HepG2 (cell line): ENCODE data around the gene NFX1. TPM values are rescaled to one million over a fixed set of nuclear protein-coding genes. Genes with fewer than 3 reads are reported as not detected.

ENCODE experiments used
- ATAC-seq: fragments of 200-7000 bp; cut with Tn5 transposase; 3 replicates; pipeline ENCODE4 v1.9.1; 2020; ENCODE audit warnings: mild to moderate bottlenecking, moderate library complexity
- BruUV-seq: library from RNA; stranded (reverse); fragments of 400-500 nt; replicated peaks from 2 replicates; lab custom pipeline; 2021; lab: Mats Ljungman, UMichigan
- CTCF ChIA-PET: fragments of 300-600 bp; formaldehyde crosslinking; extraction: SDS; loops from one replicate; lab custom pipeline; 2021; ENCODE audit warnings: low total read pairs, inconsistent platforms, low intra/inter-chr PET ratio; lab: Yijun Ruan, JAX
- POLR2A ChIA-PET: fragments of 350-600 bp; sonication (Branson Sonifier 250); formaldehyde crosslinking; loops from one replicate; lab custom pipeline; 2020; ENCODE audit warnings: antibody characterized with exemption, inconsistent platforms; lab: Yijun Ruan, JAX
- DNase-seq: peaks from one replicate; pipeline ENCODE4 v3.0.0-alpha.2; 2015; ENCODE audit warnings: low spot score
- FAIRE-seq: peaks from 3 replicates; lab custom pipeline; 2011; peaks lifted over from hg19 to GRCh38; lab: Jason Lieb, UNC
- H2AFZ ChIP-seq: one replicate; pipeline ENCODE4 v1.6.1; 2011; ENCODE audit warnings: low read length, inconsistent platforms
- H3K27ac ChIP-seq: fragments of 300-600 bp; 3 replicates; pipeline ENCODE4 v1.8.0; 2011; ENCODE audit warnings: mixed run types, mild to moderate bottlenecking, mixed read lengths, low read length, inconsistent platforms; ENCODE audit not compliant: insufficient read depth; ENCODE audit errors: extremely low read length
- H3K27me3 ChIP-seq, 2 experiments: fragments of 200-600 bp in 1 of 2; 2 replicates in 1 of 2; 3 replicates in 1 of 2; pipeline versions ENCODE4 v1.6.0 to v1.8.0; 2011; ENCODE audit warnings: low read length in 2 of 2, mild to moderate bottlenecking in 2 of 2, moderate library complexity in 2 of 2, inconsistent platforms in 1 of 2; ENCODE audit not compliant: insufficient read depth in 2 of 2, control insufficient read depth in 1 of 2
- H3K36me3 ChIP-seq, 2 experiments: fragments of 200-600 bp in 1 of 2; replicated peaks in 1 of 2; 2 replicates in 1 of 2; 3 replicates in 1 of 2; pipeline versions ENCODE4 v1.5.1 to v1.8.0; 2011; ENCODE audit warnings: low read length in 2 of 2, inconsistent platforms in 1 of 2; ENCODE audit not compliant: insufficient read depth in 2 of 2, control insufficient read depth in 1 of 2
- H3K4me1 ChIP-seq: 2 replicates; pipeline ENCODE4 v1.5.1; 2012; ENCODE audit warnings: low read length, inconsistent platforms; ENCODE audit not compliant: insufficient read depth
- H3K4me2 ChIP-seq: 2 replicates; pipeline ENCODE4 v1.6.0; 2011; ENCODE audit warnings: low read depth, low read length, inconsistent platforms
- H3K4me3 ChIP-seq, 3 experiments: fragments of 200-600 bp in 1 of 3; sonication (generic), shearing (Covaris generic) in 1 of 3; replicated peaks in 1 of 3; 2 replicates each; pipeline ENCODE4 v1.5.1; 2011 to 2016; ENCODE audit warnings: low read length in 3 of 3, inconsistent platforms in 2 of 3, low read depth in 2 of 3, mild to moderate bottlenecking in 2 of 3, control low read depth in 1 of 3, mixed read lengths in 1 of 3; ENCODE audit not compliant: insufficient read depth in 1 of 3
- H3K79me2 ChIP-seq: one replicate; pipeline ENCODE4 v1.6.1; 2011; ENCODE audit warnings: low read length, inconsistent platforms; ENCODE audit not compliant: insufficient read depth
- H3K9ac ChIP-seq: 2 replicates; pipeline ENCODE4 v1.6.0; 2011; ENCODE audit warnings: mild to moderate bottlenecking, low read depth, low read length, inconsistent platforms; ENCODE audit not compliant: insufficient read depth
- H3K9me3 ChIP-seq: 2 replicates; pipeline ENCODE4 v1.5.1; 2012; ENCODE audit warnings: mild to moderate bottlenecking, low read length
- H4K20me1 ChIP-seq: 2 replicates; pipeline ENCODE4 v1.6.0; 2011; ENCODE audit warnings: inconsistent platforms, mild to moderate bottlenecking, low read length, moderate library complexity; ENCODE audit not compliant: insufficient read depth
- CEBPB ChIP-seq: IDR thresholded peaks from 2 replicates; pipeline ENCODE4 v1.6.1; 2011; ENCODE audit warnings: low read depth, low read length, improper control_type of control experiment, borderline replicate concordance
- CEBPG ChIP-seq: IDR thresholded peaks from 2 replicates; pipeline ENCODE4 v1.6.1; 2016
- HCFC1 ChIP-seq: fragments of 150-350 bp; IDR thresholded peaks from 2 replicates; pipeline ENCODE4 v1.6.1; 2014; ENCODE audit warnings: low read depth, low read length
- ISL2 ChIP-seq: sonication (generic); formaldehyde crosslinking; IDR thresholded peaks from 2 replicates; pipeline ENCODE4 v1.5.0; 2020; ENCODE audit warnings: missing genetic modification reagents
- RFXANK ChIP-seq: IDR thresholded peaks from 2 replicates; pipeline ENCODE4 v1.6.1; 2016
- SP1 ChIP-seq, 2 experiments: fragments of 450-650 bp in 1 of 2; sonication (generic) in 1 of 2; formaldehyde crosslinking in 1 of 2; IDR thresholded peaks; 2 replicates each; pipeline versions ENCODE4 v1.4.0 to v1.6.1; 2016 to 2020; ENCODE audit warnings: missing genetic modification reagents in 1 of 2
- SRSF9 ChIP-seq: fragments of 200-400 bp; formaldehyde crosslinking; IDR thresholded peaks from 2 replicates; pipeline ENCODE4 v1.6.1; 2018; ENCODE audit warnings: borderline replicate concordance, mild to moderate bottlenecking, low read depth, low read length; ENCODE audit not compliant: insufficient read depth, poor library complexity, severe bottlenecking
- ZKSCAN1 ChIP-seq: fragments of 150-350 bp; IDR thresholded peaks from 2 replicates; pipeline ENCODE4 v1.6.1; 2014; ENCODE audit warnings: low read length
- ZNF598 ChIP-seq: sonication (generic); formaldehyde crosslinking; IDR thresholded peaks from 2 replicates; pipeline ENCODE4 v1.5.1; 2020; ENCODE audit warnings: mild to moderate bottlenecking, missing genetic modification reagents, borderline replicate concordance
- ZNF629 ChIP-seq: sonication (generic); formaldehyde crosslinking; conservative IDR thresholded peaks from 2 replicates; pipeline ENCODE4 v1.5.0; 2020; ENCODE audit warnings: missing genetic modification reagents
- ZNF879 ChIP-seq: sonication (generic); formaldehyde crosslinking; IDR thresholded peaks from 2 replicates; pipeline ENCODE4 v1.8.1; 2023; ENCODE audit warnings: missing genetic modification reagents
- WGBS: methylation state at CpG from one replicate; pipeline ENCODE4 v1.1.6; 2017; ENCODE audit warnings: low lambda C conversion rate; 5-methylcytosine and 5-hydroxymethylcytosine counted together
- in situ Hi-C: cut with HindIII; loops from 2 replicates; pipeline ENCODE4 v1.10.0; 2017; ENCODE audit warnings: low pct_unique_long_range_greater_than_20kb; ENCODE audit not compliant: extremely low pct_ligation_motif_present
- intact Hi-C: fragments of 100-400 bp; cut with micrococcal nuclease; formaldehyde crosslinking; loops from one replicate; pipeline ENCODE4 v1.10.0; 2022; ENCODE audit not compliant: unreplicated experiment
- polyA plus RNA-seq, 8 experiments: library from polyadenylated mRNA; depleted of rRNA in 3 of 8; stranded (reverse) in 7 of 8; unstranded in 1 of 8; fragments of >200 nt; fragmentation: Illumina TruSeq in 4 of 8; extraction: Trizol in 4 of 8; gene quantifications; 2 replicates each; pipeline versions ENCODE4 v1.2.1 to v1.2.3, GENCODE V29; 2011 to 2016; ENCODE audit warnings: low read depth in 4 of 8, missing spikeins in 1 of 8, mixed read lengths in 1 of 8; ENCODE audit not compliant: insufficient read depth in 1 of 8
- total RNA-seq, 5 experiments: library from RNA; depleted of rRNA; stranded (reverse); fragments of >200 nt; fragmentation: Illumina TruSeq; extraction: Trizol; gene quantifications; 2 replicates each; pipeline ENCODE4 v1.2.3, GENCODE V29; 2016; ENCODE audit warnings: low read depth in 1 of 5
- TF ChIP-seq, protein P1 (sequence below): sonication (generic); formaldehyde crosslinking; IDR thresholded peaks from 2 replicates; pipeline ENCODE4 v1.4.0; 2020; ENCODE audit warnings: mild to moderate bottlenecking, missing genetic modification reagents

NFX1 gene
- total and polyA plus RNA-seq, 2 of the 13 experiments (the other 11 are each of a cell fraction or from before 2014, with no cell fraction given): 23.9 to 27.5 TPM

DNA sequence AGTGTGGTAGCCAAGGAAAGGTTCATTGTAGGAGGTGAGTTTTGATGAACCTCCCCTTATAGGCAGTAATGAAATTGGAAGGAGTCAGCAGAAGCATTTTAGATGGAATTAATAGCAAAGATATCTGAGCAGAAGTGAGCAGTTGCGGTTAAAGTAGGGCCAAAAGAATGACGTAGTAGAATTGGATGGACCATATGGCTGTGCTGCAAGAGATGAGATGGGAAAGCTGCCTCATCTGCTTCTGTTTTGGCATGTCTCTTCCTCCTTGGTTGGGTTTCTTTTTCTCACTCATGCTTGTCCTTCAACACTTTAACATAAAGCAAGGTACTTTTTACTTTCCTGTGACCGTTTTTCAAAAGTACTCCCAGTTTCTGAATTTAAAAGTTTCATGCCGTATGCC, 56.2 kb downstream of the NFX1 start (continued):
- TF ChIP-seq ZNF598 (CRISPR knock-in tag): no peak
- TF ChIP-seq, all 625 proteins: peak for 0

DNA sequence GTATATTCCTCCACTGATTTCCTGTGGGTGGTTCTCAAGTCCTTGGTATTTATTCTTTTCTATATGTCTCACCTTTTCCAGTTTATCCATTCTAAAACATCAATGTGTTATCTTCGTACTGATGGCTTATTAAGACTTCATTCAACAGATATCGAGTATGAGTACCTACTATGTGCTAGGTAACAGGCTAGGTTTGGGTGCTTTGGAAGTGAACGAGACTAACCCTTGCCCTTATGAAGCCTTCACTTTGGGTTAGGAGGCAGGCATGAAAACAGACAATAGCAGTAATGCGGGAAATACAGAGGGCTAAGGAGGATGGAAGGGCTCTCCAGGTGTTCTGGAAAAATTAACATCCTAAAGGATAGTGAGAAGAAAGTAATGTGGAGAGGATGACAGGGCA, 58.7 kb downstream of the NFX1 start:
- no peaks in the 10 kb centered on the region for H3K4me1 ChIP-seq
- H3K27me3 ChIP-seq: no peaks in the 10 kb centered on the region
- no peak overlapping the region for H3K9ac ChIP-seq
- no peak overlapping the region for H3K4me2 ChIP-seq
- peaks cover 15 to 47% of the 10 kb centered on the region in 2 experiments for H3K36me3 ChIP-seq
- ChIA-PET CTCF (no interaction called here), POLR2A (interaction anchor here (1.8 kb wide), 1 partner anchor 48 kb away, joined by 5 read pairs; no protein-coding TSS in a partner anchor)
- no peak overlapping the region for H3K27ac ChIP-seq
- no peaks in the 10 kb centered on the region for H3K9me3 ChIP-seq
- BruUV-seq: no TSS peak
- WGBS: 99% methylated on average over 4 of the region's 4 CpGs
- no peaks in the 10 kb centered on the region for H3K79me2 ChIP-seq
- intact Hi-C loops: no loop called here
- FAIRE-seq: no peak
- H2AFZ ChIP-seq: no peak overlapping the region
- DNase-seq: no peak
- TF ChIP-seq ZNF629 (CRISPR knock-in tag) (no peak), ZKSCAN1 (peak; percentile 68; the same call in 1 of the 2 replicates)
- TF ChIP-seq, protein P1, sequence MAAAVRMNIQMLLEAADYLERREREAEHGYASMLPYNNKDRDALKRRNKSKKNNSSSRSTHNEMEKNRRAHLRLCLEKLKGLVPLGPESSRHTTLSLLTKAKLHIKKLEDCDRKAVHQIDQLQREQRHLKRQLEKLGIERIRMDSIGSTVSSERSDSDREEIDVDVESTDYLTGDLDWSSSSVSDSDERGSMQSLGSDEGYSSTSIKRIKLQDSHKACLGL (CRISPR knock-in tag): no peak
- TF ChIP-seq, all 625 proteins: peak for 1
- Histone ChIP-seq H3K4me3 (no peak overlapping the region), H4K20me1 (no peaks in the 10 kb centered on the region)
- ATAC-seq: no peak
- in situ Hi-C loops: no loop called here

DNA sequence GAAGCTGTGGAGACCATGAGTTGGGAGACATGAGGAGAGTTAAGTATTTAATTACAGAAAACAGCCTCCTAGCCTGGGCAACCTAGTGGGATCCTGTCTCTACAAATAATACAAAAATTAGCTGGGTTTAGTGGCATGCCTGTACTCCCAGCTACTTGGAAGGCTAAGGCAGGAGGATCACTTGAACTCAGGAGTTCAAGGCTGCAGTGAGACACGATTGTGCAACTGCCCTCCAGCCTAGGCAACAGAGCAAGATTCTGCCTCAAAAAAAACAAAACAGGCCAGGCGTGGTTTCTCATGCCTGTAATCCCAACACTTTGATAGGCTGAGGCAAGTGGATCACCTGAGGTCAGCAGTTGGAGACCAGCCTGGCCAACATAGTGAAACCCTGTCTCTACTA, 59.4 kb downstream of the NFX1 start:
- intact Hi-C loops (no loop called here), in situ Hi-C loops (no loop called here)
- Histone ChIP-seq H3K27me3 (no peaks in the 10 kb centered on the region), H3K4me1 (no peaks in the 10 kb centered on the region), H2AFZ (no peak overlapping the region), H3K4me3 (no peak overlapping the region), H3K79me2 (no peaks in the 10 kb centered on the region), H3K9ac (no peak overlapping the region), H4K20me1 (no peaks in the 10 kb centered on the region), H3K27ac (no peak overlapping the region), H3K9me3 (no peaks in the 10 kb centered on the region), H3K36me3 (peaks cover 16 to 44% of the 10 kb centered on the region in 2 experiments), H3K4me2 (no peak overlapping the region)
- 100% methylated on average over 2 of the region's 2 CpGs for WGBS
- ChIA-PET POLR2A (interaction anchor here (1.8 kb wide), 1 partner anchor 49 kb away, joined by 5 read pairs; no protein-coding TSS in a partner anchor), CTCF (no interaction called here)
- BruUV-seq: no TSS peak
- FAIRE-seq: no peak
- no peak for DNase-seq
- ATAC-seq: no peak
- TF ChIP-seq ISL2 (no peak), SP1 (IDR thresholded peaks at IDR 0.05) (no peak), SP1 (CRISPR knock-in tag; IDR thresholded peaks at IDR 0.05) (no peak), ZNF879 (no peak), CEBPB (peak; percentile 49; the same call in 1 of the 2 replicates), HCFC1 (no peak), SRSF9 (no peak), CEBPG (CRISPR knock-in tag) (peak; percentile 39; the same call in 1 of the 2 replicates), RFXANK (CRISPR knock-in tag) (no peak)
